NCI-H187 (cell line): Measurements from ENCODE around the gene CSNK1G2.

Source experiments
- DNase-seq, 2 experiments: peaks; one replicate each; lab custom pipeline; 2025; lab: John Stamatoyannopoulos, UW

CSNK1G2 gene

GRCh38 chr19:1944088-1944915 lies 3.3 kb downstream of the CSNK1G2 start:
- no peak for DNase-seq

- DNase-seq, result no peak
These were observed 4.1 kb downstream of the CSNK1G2 start for GRCh38 chr19:1944916-1945561.

GRCh38 chr19:1945899-1946298 lies 4.9 kb downstream of the CSNK1G2 start:
- DNase-seq, result no peak

- DNase-seq, result no peak
These were observed 6.8 kb downstream of the CSNK1G2 start for GRCh38 chr19:1947651-1948209.

- no peak for DNase-seq
These were observed 8.5 kb downstream of the CSNK1G2 start for GRCh38 chr19:1949304-1950101.

GRCh38 chr19:1950640-1951039 lies 9.7 kb downstream of the CSNK1G2 start:
- DNase-seq, result no peak

GRCh38 chr19:1952635-1953034 lies 11.7 kb downstream of the CSNK1G2 start:
- DNase-seq, result no peak

- no peak for DNase-seq
These were observed 12.1 kb downstream of the CSNK1G2 start for GRCh38 chr19:1953037-1953436.

- DNase-seq, result no peak
These were observed 12.6 kb downstream of the CSNK1G2 start for GRCh38 chr19:1953441-1954094.

GRCh38 chr19:1954532-1954933 lies 13.6 kb downstream of the CSNK1G2 start:
- DNase-seq, result no peak

GRCh38 chr19:1955171-1956121 lies 14.5 kb downstream of the CSNK1G2 start:
- no peak for DNase-seq

GRCh38 chr19:1956122-1956494 lies 15.1 kb downstream of the CSNK1G2 start:
- no peak for DNase-seq

- no peak for DNase-seq
These were observed 16.0 kb downstream of the CSNK1G2 start for GRCh38 chr19:1956868-1957492.

GRCh38 chr19:1957562-1958248 lies 16.7 kb downstream of the CSNK1G2 start:
- no peak for DNase-seq

- DNase-seq, result no peak
These were observed 19.1 kb downstream of the CSNK1G2 start for GRCh38 chr19:1959928-1960589.

- no peak for DNase-seq
These were observed 20.3 kb downstream of the CSNK1G2 start for GRCh38 chr19:1961000-1961883.

- DNase-seq, result no peak
These were observed 21.7 kb downstream of the CSNK1G2 start for GRCh38 chr19:1962674-1963073.

- no peak for DNase-seq
These were observed 26.2 kb downstream of the CSNK1G2 start for GRCh38 chr19:1967087-1967608.
